Left ventricle myocardium superior (tissue), 1 donor: ENCODE results near the gene ZNF467. TPM values are rescaled to one million over a fixed set of nuclear protein-coding genes. Genes with fewer than 3 reads are reported as not detected.

Experiments used
- ATAC-seq: fragments of 200-7000 bp; cut with Tn5 transposase; one replicate; pipeline ENCODE4 v1.9.1; 2020; ENCODE audit warnings: mild to moderate bottlenecking, moderate library complexity
- DNase-seq: peaks from one replicate; pipeline ENCODE4 v3.0.0-alpha.2; 2020
- intact Hi-C: fragments of 100-400 bp; cut with micrococcal nuclease; formaldehyde crosslinking; loops from one replicate; pipeline ENCODE4 v1.11.0; 2022
- total RNA-seq: library from RNA; stranded (reverse); fragmentation: NEBNext Ultra II Directional; extraction: Animal tissue kit (Norgen Biotek cat#: 25700); gene quantifications from one replicate; pipeline ENCODE4 v1.2.1, GENCODE V29; 2021
- donor health status: DM: no; HTN: yes; CAD: no; lungs with severe emphysema.

Gene ZNF467
- total RNA-seq, 1 donor from 2014 or later, result 7.8 TPM

DNA sequence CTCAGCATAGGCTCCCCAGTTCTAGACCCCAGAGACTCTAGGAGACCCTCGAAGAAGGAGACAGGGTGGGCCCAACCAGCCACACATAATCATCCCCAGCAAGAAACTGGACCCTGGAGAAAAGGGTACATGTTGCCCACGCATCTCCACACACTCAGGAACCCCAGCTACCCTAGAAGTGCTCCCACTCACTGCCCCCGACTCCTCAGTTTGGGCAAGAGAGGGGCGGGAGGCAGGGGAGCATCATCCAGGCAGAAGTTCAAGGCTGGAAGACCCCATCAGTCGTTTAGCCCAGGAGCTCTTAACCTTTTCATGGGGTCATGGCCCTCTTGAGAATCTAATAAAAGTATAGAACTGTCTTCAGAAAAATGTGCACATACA is 1.8 kb upstream of the ZNF467 start:
- ATAC-seq (no peak), DNase-seq (peak; percentile 13)
- intact Hi-C loops, result no loop called here

GRCh38 chr7:149774237-149775175 is 1.1 kb upstream of the ZNF467 start:
- intact Hi-C loops, result no loop called here
- peak; percentile 32 for DNase-seq
- no peak for ATAC-seq

DNA sequence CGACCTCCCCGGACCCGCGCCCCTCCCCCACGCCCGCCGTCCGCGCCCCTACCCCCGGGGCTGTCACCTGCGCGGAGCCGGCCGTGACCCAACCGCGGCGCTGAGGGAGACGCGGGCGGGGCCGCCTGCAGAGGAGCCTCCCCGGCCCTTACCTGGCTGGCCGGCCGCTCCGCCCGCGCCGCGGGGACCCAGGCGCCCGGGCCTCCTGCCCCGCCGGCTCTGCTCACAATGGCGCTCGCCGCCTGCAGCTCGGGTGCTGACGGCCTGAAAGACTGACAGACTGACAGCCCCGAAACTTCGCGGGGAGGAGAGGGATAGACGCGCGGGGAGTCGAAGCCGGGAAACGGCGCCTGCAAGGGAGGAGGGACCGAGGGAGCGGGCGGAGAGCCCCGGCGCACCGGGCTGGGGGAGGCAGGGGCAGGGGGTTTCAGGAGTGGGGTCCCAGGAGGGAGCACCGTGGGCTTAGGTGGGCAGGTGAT is 393 bp downstream of the ZNF467 start:
- ATAC-seq, result no peak
- intact Hi-C loops, result no loop called here

GRCh38 chr7:149772241-149772955 is 990 bp downstream of the ZNF467 start:
- peak; percentile 20 for ATAC-seq
- intact Hi-C loops, result no loop called here
- peak; percentile 74 for DNase-seq

More for the DNA sequence above, 393 bp downstream of the ZNF467 start:
- DNase-seq, result peak; percentile 58

DNA sequence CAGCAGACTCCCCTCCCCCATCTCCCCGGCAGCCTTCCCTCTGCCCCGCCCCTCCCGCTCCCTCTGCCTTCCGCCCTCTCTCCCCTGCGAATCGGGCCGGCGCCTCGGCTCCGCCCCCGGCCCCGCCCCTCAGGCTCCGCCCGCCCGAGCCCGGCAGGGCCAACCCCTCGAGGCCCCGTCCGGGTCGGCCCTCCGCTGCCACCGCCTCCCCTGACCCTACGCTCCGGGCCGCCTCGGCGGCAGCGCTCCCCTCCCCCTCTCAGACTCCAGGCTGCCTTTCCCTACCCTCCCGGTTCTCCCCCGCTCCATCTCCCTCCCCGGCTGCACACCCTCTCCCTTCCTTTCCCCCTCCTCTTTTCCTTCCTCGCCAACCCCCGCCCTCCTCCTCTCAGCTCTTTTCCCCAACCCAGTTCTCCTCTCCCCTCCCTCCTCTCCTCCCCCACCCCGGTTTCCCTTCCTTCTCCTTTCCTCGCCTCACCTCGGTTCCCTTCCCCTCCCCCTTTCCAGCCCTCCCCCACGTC is 1.6 kb downstream of the ZNF467 start:
- DNase-seq (peak; percentile 95), ATAC-seq (peak; percentile 95)
- intact Hi-C loops, result no loop called here

GRCh38 chr7:149770728-149771636 is 2.4 kb downstream of the ZNF467 start:
- ATAC-seq, result no peak
- intact Hi-C loops, result no loop called here
- no peak for DNase-seq

DNA sequence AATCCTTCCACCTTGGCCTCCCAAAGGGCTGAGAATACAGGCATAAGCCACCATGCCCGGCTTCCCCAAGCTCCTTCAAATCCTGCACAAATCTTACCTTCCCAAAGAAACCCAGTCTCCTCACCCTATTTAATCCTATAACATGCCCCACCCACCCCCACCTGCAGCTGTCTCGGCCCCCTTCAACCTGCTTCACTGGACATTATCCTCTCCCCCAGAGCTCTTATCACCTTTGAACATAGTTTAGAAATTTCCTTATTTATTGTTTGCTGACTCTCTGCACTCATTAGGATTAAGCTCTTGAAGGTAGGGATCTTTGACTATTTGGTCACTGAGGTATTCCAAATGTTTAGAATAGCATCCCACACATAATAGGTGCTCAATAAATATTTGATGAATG is 3.5 kb downstream of the ZNF467 start:
- DNase-seq (no peak), ATAC-seq (no peak)
- intact Hi-C loops, result no loop called here

DNA sequence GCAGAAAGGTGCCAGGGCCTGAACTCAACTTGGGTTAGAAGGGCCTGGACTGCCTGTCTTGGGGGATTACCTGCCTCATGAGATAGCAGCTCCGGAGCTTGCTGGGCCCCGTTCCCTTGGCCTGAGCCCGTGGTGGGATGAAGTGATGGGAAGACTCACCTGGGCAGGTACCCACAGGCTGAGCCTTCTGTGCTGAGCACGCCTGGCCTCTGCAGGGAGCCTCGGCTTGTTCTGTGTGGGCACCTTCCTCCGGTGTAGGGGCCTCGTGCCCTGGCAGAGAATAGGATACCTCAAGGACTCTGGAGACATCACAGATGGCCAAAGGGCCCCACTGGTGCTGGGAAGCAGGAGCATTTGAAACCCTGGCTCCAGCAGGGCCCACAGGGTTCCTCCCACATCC is 4.5 kb downstream of the ZNF467 start:
- ATAC-seq (no peak), DNase-seq (no peak)
- intact Hi-C loops, result no loop called here

GRCh38 chr7:149767068-149767467 is 6.3 kb downstream of the ZNF467 start:
- intact Hi-C loops, result no loop called here
- ATAC-seq, result no peak
- DNase-seq, result no peak

GRCh38 chr7:149766135-149766675 is 7.2 kb downstream of the ZNF467 start:
- DNase-seq, result no peak
- no peak for ATAC-seq
- intact Hi-C loops, result no loop called here

DNA sequence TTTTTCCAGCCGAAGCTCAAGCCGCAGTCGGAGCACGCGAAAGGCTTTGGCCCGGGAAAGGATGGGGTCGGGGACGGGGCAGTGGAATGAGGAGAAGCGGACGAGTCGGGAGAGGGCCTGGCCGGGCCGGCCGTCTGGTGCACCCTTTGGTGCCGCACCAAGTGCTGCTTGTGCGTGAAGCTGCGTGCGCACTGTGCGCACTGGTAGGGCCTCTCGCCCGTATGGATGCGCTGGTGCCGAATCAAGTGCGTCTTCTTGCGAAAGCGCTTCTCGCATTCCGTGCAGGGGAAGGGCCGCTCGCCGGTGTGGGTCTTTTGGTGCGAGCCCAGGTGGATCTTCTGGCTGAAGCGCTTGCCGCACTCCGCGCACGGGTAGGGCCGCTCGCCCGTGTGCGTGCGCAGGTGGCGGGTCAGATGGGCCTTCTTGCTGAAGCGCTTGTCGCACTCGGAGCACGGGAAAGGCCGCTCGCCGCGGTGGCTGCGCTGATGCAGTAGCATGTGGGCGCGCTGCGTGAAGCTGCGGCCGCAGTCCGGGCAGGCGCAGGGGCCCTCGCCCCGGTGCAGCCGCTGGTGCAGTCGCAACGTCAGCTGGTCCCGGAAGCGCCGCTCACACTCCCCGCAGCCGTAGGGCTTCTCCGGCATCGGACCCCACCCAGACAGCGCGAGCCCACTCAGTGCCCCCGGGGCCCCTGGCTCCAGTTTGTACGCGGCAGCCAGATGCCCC is 7.8 kb downstream of the ZNF467 start:
- intact Hi-C loops, result no loop called here
- peak; percentile 26 for ATAC-seq

DNA sequence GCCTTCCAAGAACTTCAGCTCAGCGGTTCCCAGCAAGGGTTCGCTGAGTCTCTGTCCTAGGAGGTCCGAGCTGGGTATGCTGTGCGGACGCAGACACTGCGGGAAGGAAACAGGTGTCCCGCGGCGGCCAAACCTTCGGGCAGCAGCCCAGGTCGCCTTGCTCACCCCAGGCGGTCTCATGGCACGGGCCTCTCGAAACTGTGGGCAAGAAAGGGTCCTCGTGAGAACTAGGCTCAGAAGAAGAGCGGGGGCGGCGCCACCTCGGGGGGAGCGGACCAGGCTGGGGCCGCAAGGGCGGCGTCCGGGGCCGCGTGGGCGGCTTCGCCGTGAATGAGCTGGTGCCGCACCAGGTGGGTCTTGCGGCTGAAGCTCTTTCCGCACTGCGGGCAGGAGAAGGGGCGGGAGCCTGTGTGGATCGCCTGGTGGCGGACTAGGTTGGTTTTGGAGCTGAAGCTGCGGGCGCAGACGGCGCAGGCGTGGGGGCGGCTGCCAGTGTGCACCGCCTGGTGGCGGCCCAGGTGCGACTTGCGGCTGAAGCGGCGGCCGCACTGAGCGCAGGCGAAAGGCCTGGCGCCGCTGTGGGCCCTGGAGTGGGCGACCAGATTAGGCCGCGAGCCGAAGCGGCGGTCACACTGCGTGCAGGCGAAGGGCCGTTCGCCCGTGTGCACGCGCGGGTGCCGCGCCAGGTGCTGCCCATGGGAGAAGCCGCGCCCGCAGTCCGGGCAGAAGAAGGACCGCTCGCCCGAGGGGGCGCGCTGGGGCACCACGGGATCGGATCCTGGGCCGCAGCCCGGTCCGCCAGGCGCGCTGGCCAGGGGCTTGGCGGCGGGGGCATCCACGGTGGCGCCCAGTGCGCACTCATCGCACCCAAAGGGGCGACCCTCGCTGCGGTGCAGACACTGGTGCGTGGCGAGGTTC is 8.6 kb downstream of the ZNF467 start:
- peak; percentile 55 for DNase-seq
- peak; percentile 86 for ATAC-seq
- intact Hi-C loops, result no loop called here

More for the DNA sequence above, 7.8 kb downstream of the ZNF467 start:
- no peak for DNase-seq

- intact Hi-C loops, result no loop called here
- no peak for ATAC-seq
Observed at GRCh38 chr7:149763563-149764240, 9.7 kb downstream of the ZNF467 start.

GRCh38 chr7:149762610-149763009 is 10.8 kb downstream of the ZNF467 start:
- ATAC-seq (no peak), DNase-seq (no peak)
- intact Hi-C loops, result no loop called here

More at GRCh38 chr7:149763563-149764240, 9.7 kb downstream of the ZNF467 start:
- DNase-seq, result no peak

GRCh38 chr7:149762089-149762488 is 11.3 kb downstream of the ZNF467 start:
- no peak for ATAC-seq
- intact Hi-C loops, result no loop called here
- DNase-seq, result no peak

- DNase-seq, result no peak
- no peak for ATAC-seq
- intact Hi-C loops, result no loop called here
Observed at GRCh38 chr7:149761307-149761706, 12.1 kb downstream of the ZNF467 start.
